GM19468 (cell line): ENCODE results near the gene R3HDM2.
A peak's percentile ranks its signal among the peaks of the same experiment; 100 is the strongest.

Experiments used
- ATAC-seq: cut with Tn5 transposase; IDR thresholded peaks from one replicate; pipeline ENCODE4 v1.9.1; 2021; ENCODE audit warnings: mild to moderate bottlenecking, moderate library complexity, moderate number of reproducible peaks; ENCODE audit not compliant: unreplicated experiment; ENCODE audit errors: extremely low read depth

The R3HDM2 gene

GRCh38 chr12:57467915-57468314 is 37.1 kb upstream of the R3HDM2 start:
- ATAC-seq, result no peak

DNA sequence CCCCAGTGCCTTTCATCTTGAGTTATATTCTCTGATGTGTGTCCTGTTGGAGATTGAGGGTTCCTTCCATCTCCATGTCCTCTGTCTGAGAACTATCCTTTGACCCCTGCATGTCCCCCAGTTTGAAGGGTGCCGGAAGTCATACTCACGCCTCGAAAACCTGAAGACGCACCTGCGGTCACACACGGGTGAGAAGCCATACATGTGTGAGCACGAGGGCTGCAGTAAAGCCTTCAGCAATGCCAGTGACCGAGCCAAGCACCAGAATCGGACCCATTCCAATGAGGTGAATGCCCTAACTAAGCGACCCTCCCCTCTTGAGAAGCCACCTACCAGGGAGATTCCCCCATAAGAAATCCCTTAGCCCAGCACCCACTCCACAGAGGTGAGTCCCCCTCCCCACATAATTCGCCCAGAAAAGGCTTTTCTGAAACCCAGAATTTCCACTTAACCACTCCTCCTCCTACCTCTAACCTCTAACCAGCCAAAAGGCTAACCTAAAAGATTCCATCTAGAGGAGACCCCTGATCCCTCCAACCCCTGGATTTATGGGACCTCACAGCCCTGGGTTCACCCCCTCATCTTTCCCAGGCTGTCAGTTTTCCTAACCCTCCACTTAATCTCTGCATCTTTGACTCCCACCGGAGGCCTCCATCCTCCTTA is 36.5 kb upstream of the R3HDM2 start:
- no peak for ATAC-seq

DNA sequence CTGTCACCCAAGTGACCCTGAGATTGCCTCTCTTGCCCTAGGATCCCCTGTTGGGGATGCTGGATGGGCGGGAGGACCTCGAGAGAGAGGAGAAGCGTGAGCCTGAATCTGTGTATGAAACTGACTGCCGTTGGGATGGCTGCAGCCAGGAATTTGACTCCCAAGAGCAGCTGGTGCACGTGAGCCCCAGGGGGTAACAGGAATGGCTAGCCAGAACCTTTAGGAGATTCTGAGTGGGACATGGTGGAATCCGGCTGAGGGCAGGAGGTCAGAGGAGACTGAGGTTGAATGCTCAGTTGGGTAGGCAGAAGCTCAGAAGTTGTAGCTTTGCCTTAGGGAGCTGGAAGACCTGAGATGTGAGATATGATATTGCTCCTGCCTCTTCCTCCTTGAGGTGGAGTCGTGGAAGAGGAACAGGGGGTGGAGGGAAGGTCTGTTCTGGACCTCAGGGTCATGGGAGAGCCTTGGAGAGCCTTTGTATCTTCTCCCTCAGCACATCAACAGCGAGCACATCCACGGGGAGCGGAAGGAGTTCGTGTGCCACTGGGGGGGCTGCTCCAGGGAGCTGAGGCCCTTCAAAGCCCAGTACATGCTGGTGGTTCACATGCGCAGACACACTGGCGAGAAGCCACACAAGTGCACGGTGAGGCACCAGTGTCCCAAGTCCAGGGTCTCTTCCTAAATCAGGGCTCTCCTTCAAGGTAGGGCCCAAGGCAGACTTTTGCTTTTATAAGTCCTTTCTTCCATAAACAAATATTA is 35.1 kb upstream of the R3HDM2 start:
- no peak for ATAC-seq

DNA sequence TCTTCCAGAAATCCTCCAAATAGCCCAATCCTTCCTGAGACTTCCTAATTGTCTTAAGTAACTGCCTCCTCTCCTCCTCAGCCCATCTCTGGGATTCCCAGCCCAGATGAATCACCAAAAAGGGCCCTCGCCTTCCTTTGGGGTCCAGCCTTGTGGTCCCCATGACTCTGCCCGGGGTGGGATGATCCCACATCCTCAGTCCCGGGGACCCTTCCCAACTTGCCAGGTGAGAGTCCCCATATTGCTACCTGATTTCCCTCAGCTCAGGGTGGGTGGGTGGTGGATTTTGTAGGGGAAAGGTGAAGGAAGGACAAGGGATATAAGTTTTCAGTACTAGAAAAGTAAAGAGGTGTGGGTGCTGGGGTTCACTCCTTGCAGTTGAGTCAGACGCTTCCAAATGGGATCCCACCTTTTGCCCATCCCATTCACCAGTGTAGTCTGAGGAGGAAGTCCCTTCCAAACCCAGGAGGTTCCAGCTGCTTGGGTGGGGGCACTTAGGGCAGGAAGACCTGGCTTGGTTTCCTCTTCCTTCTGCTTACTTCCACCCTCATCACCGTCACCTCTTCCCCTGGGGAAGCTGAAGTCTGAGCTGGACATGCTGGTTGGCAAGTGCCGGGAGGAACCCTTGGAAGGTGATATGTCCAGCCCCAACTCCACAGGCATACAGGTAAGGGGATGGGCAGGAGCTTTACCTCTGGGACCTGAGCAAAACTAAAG is 34.3 kb upstream of the R3HDM2 start:
- no peak for ATAC-seq

DNA sequence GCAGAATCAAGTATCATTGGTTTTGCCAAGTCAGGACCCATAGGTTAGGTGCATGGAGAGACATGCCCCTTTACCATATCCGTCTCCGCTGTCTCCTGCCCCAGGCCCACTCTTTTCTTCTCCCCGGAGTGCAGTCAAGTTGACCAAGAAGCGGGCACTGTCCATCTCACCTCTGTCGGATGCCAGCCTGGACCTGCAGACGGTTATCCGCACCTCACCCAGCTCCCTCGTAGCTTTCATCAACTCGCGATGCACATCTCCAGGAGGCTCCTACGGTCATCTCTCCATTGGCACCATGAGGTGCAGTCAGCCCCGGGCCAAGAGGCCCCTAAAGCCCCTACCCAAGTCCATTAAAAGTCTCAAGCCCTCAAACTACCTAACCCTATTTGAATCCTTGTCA is 33.7 kb upstream of the R3HDM2 start:
- ATAC-seq, result no peak

DNA sequence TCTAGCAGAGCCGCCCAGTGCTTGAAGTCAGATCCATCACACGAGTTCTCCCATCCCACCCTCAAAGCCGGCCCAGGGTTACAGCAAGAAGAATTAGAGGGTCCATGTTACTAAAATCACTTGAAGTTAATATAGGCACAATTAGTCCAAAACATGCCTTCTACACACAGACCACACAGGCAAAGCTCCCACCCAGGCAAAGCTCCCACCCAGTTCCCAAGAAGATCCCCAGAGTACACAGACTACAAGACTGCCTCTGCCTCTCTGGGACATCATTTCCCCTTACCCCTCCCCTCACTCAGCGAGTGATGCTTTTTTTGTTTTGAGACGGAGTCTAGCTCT is 32.0 kb upstream of the R3HDM2 start:
- ATAC-seq, result no peak

DNA sequence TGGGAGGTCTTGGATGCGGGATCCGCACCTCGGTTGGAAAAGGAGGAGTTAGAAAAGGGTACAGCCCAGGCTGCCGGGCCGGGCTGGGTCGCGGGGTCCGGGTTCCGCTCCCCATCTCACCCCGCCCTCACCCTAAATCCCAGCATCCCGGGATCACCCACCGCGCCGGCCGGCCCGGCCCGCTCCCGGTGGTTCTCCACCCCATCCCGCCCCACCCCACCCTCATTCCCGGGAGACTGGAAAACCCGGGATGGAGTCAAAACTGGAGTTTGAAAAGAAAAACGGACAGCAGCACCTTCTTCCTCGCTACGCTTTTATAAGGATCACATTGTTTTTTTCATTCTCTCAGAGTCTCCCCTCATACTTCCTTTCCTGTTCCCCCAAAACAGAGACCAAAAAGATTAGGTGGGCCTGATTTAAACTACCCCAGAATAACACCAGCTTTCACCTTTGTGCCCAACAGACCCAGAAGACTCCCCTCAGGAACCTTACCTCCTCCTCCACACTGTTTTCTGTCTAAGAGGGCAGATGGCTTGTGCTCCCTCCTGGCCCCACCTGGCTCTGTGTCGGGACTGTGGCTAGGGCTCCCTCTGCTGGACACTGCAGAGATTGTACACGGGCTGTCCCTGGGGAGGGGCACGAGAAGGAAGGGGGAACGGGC is 31.5 kb upstream of the R3HDM2 start:
- ATAC-seq, result peak; percentile 78

DNA sequence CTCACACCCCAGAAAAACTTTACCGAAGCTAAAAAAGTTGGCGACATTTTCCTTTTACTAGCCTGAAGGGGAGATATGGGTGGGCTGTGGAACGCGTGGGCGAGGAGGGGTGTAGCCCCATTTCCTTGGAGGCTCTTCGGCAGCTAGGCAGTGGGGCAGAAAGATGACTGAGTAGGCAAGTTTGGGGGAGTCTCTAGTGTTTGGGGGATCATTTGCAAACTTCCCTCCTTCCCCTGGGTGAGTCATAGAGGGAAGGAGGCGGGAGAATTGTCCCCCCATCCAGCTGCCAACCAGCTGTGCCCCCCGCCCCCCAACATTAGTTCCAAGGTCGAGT is 31.0 kb upstream of the R3HDM2 start:
- no peak for ATAC-seq

- no peak for ATAC-seq
These were observed 30.6 kb upstream of the R3HDM2 start for GRCh38 chr12:57461276-57461916.

DNA sequence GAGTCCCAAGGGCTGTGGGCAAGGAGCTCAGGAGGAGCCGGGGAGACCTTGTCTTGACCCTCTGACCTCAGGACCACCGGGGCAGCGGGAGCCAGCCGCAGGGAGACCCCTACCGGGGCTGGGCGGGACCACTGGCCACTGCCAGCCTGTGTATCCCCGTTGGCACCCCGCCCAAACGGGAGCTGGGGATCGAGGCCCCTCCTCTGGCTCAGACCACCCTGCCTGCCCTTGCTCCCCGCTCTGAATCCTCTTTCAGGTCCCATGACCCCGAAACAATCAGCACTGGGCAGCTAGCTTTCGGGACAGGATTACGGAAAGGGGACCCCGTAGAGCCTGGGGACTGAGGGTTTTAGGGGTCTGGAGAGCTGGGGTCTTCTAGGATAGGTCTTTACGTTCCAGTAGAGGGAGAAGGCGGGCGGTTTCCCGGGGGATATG is 30.0 kb upstream of the R3HDM2 start:
- ATAC-seq, result no peak

DNA sequence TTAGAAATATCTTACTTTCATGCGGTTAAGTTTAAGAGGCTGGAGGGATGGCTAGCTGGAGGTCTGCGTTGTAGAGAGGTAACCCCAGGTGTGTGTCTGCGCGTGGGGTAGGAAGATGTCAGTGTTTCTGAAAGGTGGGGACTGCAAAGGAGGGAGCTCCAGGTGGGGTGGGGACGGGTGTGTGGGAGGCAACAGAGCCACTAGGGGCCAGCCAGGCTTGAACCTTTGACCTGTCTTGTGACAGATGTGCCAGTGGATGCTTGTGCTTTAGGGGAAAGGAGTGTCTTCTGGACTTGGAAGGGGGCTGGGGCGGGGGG is 29.6 kb upstream of the R3HDM2 start:
- ATAC-seq, result no peak

DNA sequence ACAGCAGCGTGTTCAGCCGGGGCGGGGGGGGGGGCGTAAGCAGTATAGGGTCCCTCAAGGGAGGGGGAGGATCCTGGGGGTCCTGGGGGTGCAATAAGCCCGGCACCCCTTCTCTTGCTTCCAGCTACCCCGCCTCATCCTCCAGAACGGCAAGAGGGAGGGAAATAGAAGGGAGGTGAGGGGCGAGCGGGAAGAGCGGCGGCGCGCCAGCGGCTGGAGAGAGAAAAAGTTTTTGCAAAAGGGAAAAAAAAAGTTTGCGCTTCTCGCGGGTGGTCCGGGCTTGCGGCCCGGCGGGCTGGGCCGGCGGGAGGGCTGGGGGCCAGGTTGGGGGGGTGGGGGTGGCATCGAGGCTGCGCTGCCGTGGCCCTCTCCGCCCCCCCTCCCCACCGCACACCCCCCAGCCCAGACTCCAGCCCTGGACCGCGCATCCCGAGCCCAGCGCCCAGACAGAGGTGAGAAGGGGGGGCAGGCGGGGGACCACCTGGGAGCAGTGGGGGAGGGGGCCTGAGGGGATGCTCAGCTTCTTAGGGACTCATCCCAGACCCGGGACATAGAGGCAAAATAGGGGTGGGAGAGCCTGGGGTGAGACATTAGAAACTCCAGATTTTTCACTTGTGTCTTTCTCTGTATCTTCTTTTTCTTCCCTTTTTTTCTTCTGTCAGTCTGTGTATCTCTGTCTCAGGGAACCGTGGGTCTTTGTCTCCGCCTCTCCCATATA is 29.1 kb upstream of the R3HDM2 start, which contains the start of gene GLI1:
Gene GLI1, plus strand, starts transcription at position 36 of the 718 bp plus-strand sequence. CDS start 3,907 bp downstream, outside the sequence.
- no peak for ATAC-seq

- peak; percentile 34 for ATAC-seq
These were observed 28.4 kb upstream of the R3HDM2 start for GRCh38 chr12:57459055-57459749.

GRCh38 chr12:57458665-57459054 is 27.8 kb upstream of the R3HDM2 start:
- ATAC-seq, result no peak

DNA sequence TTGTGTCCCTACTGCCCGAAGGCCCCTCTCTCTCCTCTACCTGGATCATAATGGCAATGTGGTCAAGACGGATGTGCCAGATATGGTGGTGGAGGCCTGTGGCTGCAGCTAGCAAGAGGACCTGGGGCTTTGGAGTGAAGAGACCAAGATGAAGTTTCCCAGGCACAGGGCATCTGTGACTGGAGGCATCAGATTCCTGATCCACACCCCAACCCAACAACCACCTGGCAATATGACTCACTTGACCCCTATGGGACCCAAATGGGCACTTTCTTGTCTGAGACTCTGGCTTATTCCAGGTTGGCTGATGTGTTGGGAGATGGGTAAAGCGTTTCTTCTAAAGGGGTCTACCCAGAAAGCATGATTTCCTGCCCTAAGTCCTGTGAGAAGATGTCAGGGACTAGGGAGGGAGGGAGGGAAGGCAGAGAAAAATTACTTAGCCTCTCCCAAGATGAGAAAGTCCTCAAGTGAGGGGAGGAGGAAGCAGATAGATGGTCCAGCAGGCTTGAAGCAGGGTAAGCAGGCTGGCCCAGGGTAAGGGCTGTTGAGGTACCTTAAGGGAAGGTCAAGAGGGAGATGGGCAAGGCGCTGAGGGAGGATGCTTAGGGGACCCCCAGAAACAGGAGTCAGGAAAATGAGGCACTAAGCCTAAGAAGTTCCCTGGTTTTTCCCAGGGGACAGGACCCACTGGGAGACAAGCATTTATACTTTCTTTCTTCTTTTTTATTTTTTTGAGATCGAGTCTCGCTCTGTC is 26.1 kb upstream of the R3HDM2 start:
- ATAC-seq, result no peak

GRCh38 chr12:57456145-57456700 is 25.4 kb upstream of the R3HDM2 start:
- ATAC-seq, result no peak

DNA sequence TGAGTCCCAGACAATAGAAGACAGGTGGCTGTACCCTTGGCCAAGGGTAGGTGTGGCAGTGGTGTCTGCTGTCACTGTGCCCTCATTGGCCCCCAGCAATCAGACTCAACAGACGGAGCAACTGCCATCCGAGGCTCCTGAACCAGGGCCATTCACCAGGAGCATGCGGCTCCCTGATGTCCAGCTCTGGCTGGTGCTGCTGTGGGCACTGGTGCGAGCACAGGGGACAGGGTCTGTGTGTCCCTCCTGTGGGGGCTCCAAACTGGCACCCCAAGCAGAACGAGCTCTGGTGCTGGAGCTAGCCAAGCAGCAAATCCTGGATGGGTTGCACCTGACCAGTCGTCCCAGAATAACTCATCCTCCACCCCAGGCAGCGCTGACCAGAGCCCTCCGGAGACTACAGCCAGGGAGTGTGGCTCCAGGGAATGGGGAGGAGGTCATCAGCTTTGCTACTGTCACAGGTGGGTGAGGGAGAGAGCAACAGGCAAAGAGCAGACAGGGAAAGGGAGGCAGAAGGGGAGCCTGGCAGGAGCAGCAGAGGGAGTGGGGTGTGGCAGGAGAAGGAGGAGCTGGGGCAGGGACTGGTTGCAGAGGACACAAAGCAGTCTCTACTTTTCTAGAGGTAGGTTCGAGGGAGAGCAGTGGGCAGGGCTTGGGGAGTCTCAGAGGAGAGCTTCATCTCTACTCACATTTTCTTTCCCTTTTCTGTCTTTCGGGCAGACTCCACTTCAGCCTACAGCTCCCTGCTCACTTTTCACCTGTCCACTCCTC is 24.7 kb upstream of the R3HDM2 start:
- ATAC-seq, result no peak
